Colonic mucosa (tissue), 4 donors: Measurements from ENCODE around the gene PIGH. TPM values are rescaled to one million over a fixed set of nuclear protein-coding genes. Genes with fewer than 3 reads are reported as not detected.

Source experiments
- DNase-seq: peaks from one replicate; pipeline ENCODE4 v3.0.0-alpha.2; 2020
- H3K27ac ChIP-seq: fragments of 200-600 bp; one replicate; pipeline ENCODE4 v1.8.0; 2021
- H3K27me3 ChIP-seq: fragments of 200-600 bp; one replicate; pipeline ENCODE4 v1.8.0; 2021
- H3K36me3 ChIP-seq: fragments of 200-600 bp; one replicate; pipeline ENCODE4 v1.8.0; 2021
- H3K4me1 ChIP-seq: fragments of 200-600 bp; one replicate; pipeline ENCODE4 v1.8.0; 2021; ENCODE audit warnings: mild to moderate bottlenecking
- H3K4me3 ChIP-seq: fragments of 200-600 bp; one replicate; pipeline ENCODE4 v1.8.0; 2021
- H3K9ac ChIP-seq, 2 donors: one replicate each; pipeline ENCODE4 v1.7.0; 2013; ENCODE audit warnings: control low read depth in 2 of 2, low read depth in 2 of 2, low read length in 2 of 2
- H3K9me3 ChIP-seq: fragments of 200-600 bp; one replicate; pipeline ENCODE4 v1.8.0; 2021
- CTCF ChIP-seq: fragments of 200-600 bp; IDR thresholded peaks from one replicate; pipeline ENCODE4 v1.8.0; 2022; ENCODE audit warnings: antibody characterized with exemption, mild to moderate bottlenecking
- intact Hi-C: fragments of 100-400 bp; cut with DNase I; formaldehyde crosslinking; loops from one replicate; pipeline ENCODE4 v1.14.1; 2022
- total RNA-seq, 2 donors: library from RNA; stranded (reverse); fragmentation: NEBNext Ultra II Directional in 1 of 2; extraction: Animal tissue kit (Norgen Biotek cat#: 25700) in 1 of 2; gene quantifications; one replicate each; pipeline ENCODE4 v1.2.1, GENCODE V29; 2021
- donor health status: healthy.
- donor health status: DM: no; HTN: no; CAD: no.
- donor health status: DM: no; HTN: no; CAD: no.

PIGH gene
- 10 to 100 TPM; 16.3 to 17.1 TPM for total RNA-seq

- peak; percentile 39 for TF ChIP-seq CTCF
- Histone ChIP-seq H3K9ac (peak within 1 kb of the TSS; percentile 90 to 92), H3K36me3 (no peaks in the 10 kb centered on the region), H3K27me3 (no peaks in the 10 kb centered on the region), H3K9me3 (no peaks in the 10 kb centered on the region), H3K4me1 (peaks cover 6% of the 10 kb centered on the region), H3K4me3 (peak within 1 kb of the TSS; percentile 82), H3K27ac (peak within 1 kb of the TSS; percentile 88)
- peak; percentile 94 for DNase-seq
- intact Hi-C loops: loop anchor here (5.0 kb wide), 1 partner anchor 82 kb away; no protein-coding TSS in a partner anchor
These were observed at the start of gene PIGH for GRCh38 chr14:67599698-67600561. Gene PIGH, minus strand, starts transcription at chr14:67600268. Its CDS starts 65 bp downstream, at chr14:67600203.

GRCh38 chr14:67646131-67646530 lies 46.1 kb upstream of the PIGH start:
- Histone ChIP-seq H3K36me3 (peaks cover 4% of the 10 kb centered on the region), H3K27me3 (no peaks in the 10 kb centered on the region), H3K4me1 (no peaks in the 10 kb centered on the region), H3K4me3 (no peak overlapping the region), H3K9ac (no peak overlapping the region), H3K27ac (no peak overlapping the region), H3K9me3 (no peaks in the 10 kb centered on the region)
- intact Hi-C loops: no loop called here
- TF ChIP-seq CTCF: no peak
- no peak for DNase-seq

- intact Hi-C loops: no loop called here
- Histone ChIP-seq H3K36me3 (peaks cover 4% of the 10 kb centered on the region), H3K9me3 (no peaks in the 10 kb centered on the region), H3K9ac (no peak overlapping the region), H3K4me1 (no peaks in the 10 kb centered on the region), H3K4me3 (no peak overlapping the region), H3K27ac (no peak overlapping the region), H3K27me3 (no peaks in the 10 kb centered on the region)
- TF ChIP-seq CTCF: no peak
- no peak for DNase-seq
These were observed 45.3 kb upstream of the PIGH start for GRCh38 chr14:67645414-67645813.

GRCh38 chr14:67644428-67644827 lies 44.4 kb upstream of the PIGH start:
- Histone ChIP-seq H3K27me3 (no peaks in the 10 kb centered on the region), H3K9ac (no peak overlapping the region), H3K36me3 (peaks cover under 1% of the 10 kb centered on the region), H3K9me3 (no peaks in the 10 kb centered on the region), H3K27ac (no peak overlapping the region), H3K4me1 (no peaks in the 10 kb centered on the region), H3K4me3 (no peak overlapping the region)
- TF ChIP-seq CTCF: no peak
- intact Hi-C loops: no loop called here
- DNase-seq: no peak

GRCh38 chr14:67643713-67644112 lies 43.6 kb upstream of the PIGH start:
- intact Hi-C loops: no loop called here

More at GRCh38 chr14:67643713-67644112, 43.6 kb upstream of the PIGH start:
- Histone ChIP-seq H3K27ac (no peak overlapping the region), H3K4me1 (no peaks in the 10 kb centered on the region), H3K9ac (no peak overlapping the region), H3K27me3 (no peaks in the 10 kb centered on the region), H3K4me3 (no peak overlapping the region), H3K9me3 (no peaks in the 10 kb centered on the region), H3K36me3 (no peaks in the 10 kb centered on the region)
- DNase-seq: no peak
- TF ChIP-seq CTCF: no peak
